ENCODE data around the gene ARAF.

The ARAF gene

GRCh38 chrX:47618923-47619485 lies 58.0 kb downstream of the ARAF start:
- no peak for DNase-seq (ENCODE audit: low read depth in 1 of 2, low spot score in 1 of 2)

GRCh38 chrX:47619486-47620302 lies 58.7 kb downstream of the ARAF start, which contains the start of gene SYN1:
SYN1 (minus strand) TSS chrX:47619857; CDS start chrX:47619728, 129 bp downstream.
- peak; percentile 55 to 59 for DNase-seq (ENCODE audit: low read depth in 1 of 2, low spot score in 1 of 2)

- no peak for DNase-seq (ENCODE audit: low read depth in 1 of 2, low spot score in 1 of 2)
These were observed 59.3 kb downstream of the ARAF start for GRCh38 chrX:47620303-47620685.

All from activated CD4-positive, alpha-beta T cell treated with anti-CD3 and anti-CD28 coated beads, Interleukin-2, amount 50 U/mL, for 24 hours (primary cell).